ENCODE data around the gene MSRB1. TPM values are rescaled to one million over a fixed set of nuclear protein-coding genes. Genes with fewer than 3 reads are reported as not detected.
"Not testable (repeated sequence)": the region's sequence is repeated elsewhere in the genome, so short reads cannot be mapped to it uniquely, and the experiment has no call there.

The MSRB1 gene
- total and polyA plus RNA-seq, 2 donors (not counting 1 experiment from before 2014, with no cell fraction given): 8.5 to 17.5 TPM

- intact Hi-C loops (cut with micrococcal nuclease): no loop called here
- H3K9me3 ChIP-seq (ENCODE audit: control extremely low read depth in 1 of 3, control insufficient read depth in 2 of 3, insufficient read depth in 1 of 3, low read length in 2 of 3): no peaks in the 10 kb centered on the region
- Mint-ChIP-seq H3K27me3 (peaks cover 11% of the 10 kb centered on the region), H3K9me3 (ENCODE audit: insufficient read depth) (no peaks in the 10 kb centered on the region), H3K27ac (no peak overlapping the region), H3K4me1 (no peaks in the 10 kb centered on the region), H3K4me3 (no peak overlapping the region)
- ATAC-seq (ENCODE audit: low read depth): no peak
- CTCF ChIA-PET: no interaction called here
- H3K9ac ChIP-seq (ENCODE audit: low read length): no peak overlapping the region
- no peak overlapping the region for H3K27ac ChIP-seq (ENCODE audit: low read length in 2 of 2)
- WGBS (ENCODE audit: insufficient coverage): 90% methylated on average over 11 of the region's 16 CpGs
- no peak overlapping the region for H3K4me2 ChIP-seq (replicated peaks; ENCODE audit: low read depth, low read length, poor library complexity, severe bottlenecking)
- POLR2A ChIA-PET: no interaction called here
- no peak overlapping the region for H3K4me3 ChIP-seq (ENCODE audit: control extremely low read depth in 1 of 5, extremely low read depth in 1 of 5, insufficient read depth in 1 of 5, low read depth in 2 of 5, low read length in 4 of 5)
- no peak for TF ChIP-seq CTCF (IDR thresholded peaks at IDR 0.05)
- TF ChIP-seq EZH2 (IDR thresholded peaks at IDR 0.05; ENCODE audit: borderline replicate concordance, insufficient read depth, low read depth, low read length, poor library complexity, severe bottlenecking): no peak
- no peaks in the 10 kb centered on the region for H3K36me3 ChIP-seq (replicated peaks in 1 of 2; ENCODE audit: control extremely low read depth in 1 of 2, control insufficient read depth in 1 of 2, extremely low read depth in 1 of 2, insufficient read depth in 2 of 2, low read length in 1 of 2)
- H3K79me2 ChIP-seq (ENCODE audit: control insufficient read depth, insufficient read depth, low read length): no peaks in the 10 kb centered on the region
- H4K20me1 ChIP-seq (ENCODE audit: control insufficient read depth, insufficient read depth, low read length, poor library complexity, severe bottlenecking): no peaks in the 10 kb centered on the region
- H3K4me1 ChIP-seq (ENCODE audit: control insufficient read depth in 2 of 2, insufficient read depth in 2 of 2, low read length in 2 of 2): no peaks in the 10 kb centered on the region
- no peak for DNase-seq
- peaks cover 0 to 3% (median 1%) of the 10 kb centered on the region in 4 experiments for H3K27me3 ChIP-seq (replicated peaks in 1 of 4; ENCODE audit: control extremely low read depth in 1 of 4, control insufficient read depth in 3 of 4, insufficient read depth in 4 of 4, low read length in 3 of 4)
- no peak overlapping the region for H2AFZ ChIP-seq (ENCODE audit: insufficient read depth, low read depth, low read length, poor library complexity, severe bottlenecking)
Measured at GRCh38 chr16:1899641-1900451, 43.2 kb downstream of the MSRB1 start.

- H2AFZ ChIP-seq (ENCODE audit: insufficient read depth, low read depth, low read length, poor library complexity, severe bottlenecking); H3K4me3 Mint-ChIP-seq; H3K4me1 ChIP-seq (ENCODE audit: control insufficient read depth in 2 of 2, insufficient read depth in 2 of 2, low read length in 2 of 2); H4K20me1 ChIP-seq (ENCODE audit: control insufficient read depth, insufficient read depth, low read length, poor library complexity, severe bottlenecking); CTCF ChIA-PET; H3K27me3 ChIP-seq (replicated peaks in 1 of 4; ENCODE audit: control extremely low read depth in 1 of 4, control insufficient read depth in 3 of 4, insufficient read depth in 4 of 4, low read length in 3 of 4); H3K9me3 ChIP-seq (ENCODE audit: control extremely low read depth in 1 of 3, control insufficient read depth in 2 of 3, insufficient read depth in 1 of 3, low read length in 2 of 3); H3K79me2 ChIP-seq (ENCODE audit: control insufficient read depth, insufficient read depth, low read length); H3K27ac ChIP-seq (ENCODE audit: low read length in 2 of 2); H3K4me2 ChIP-seq (replicated peaks; ENCODE audit: low read depth, low read length, poor library complexity, severe bottlenecking); H3K36me3 ChIP-seq (replicated peaks in 1 of 2; ENCODE audit: control extremely low read depth in 1 of 2, control insufficient read depth in 1 of 2, extremely low read depth in 1 of 2, insufficient read depth in 2 of 2, low read length in 1 of 2); intact Hi-C loops (cut with micrococcal nuclease); H3K27ac Mint-ChIP-seq; H3K4me3 ChIP-seq (ENCODE audit: control extremely low read depth in 1 of 5, extremely low read depth in 1 of 5, insufficient read depth in 1 of 5, low read depth in 2 of 5, low read length in 4 of 5); DNase-seq; H3K9ac ChIP-seq (ENCODE audit: low read length); H3K4me1 Mint-ChIP-seq; ATAC-seq (ENCODE audit: low read depth); H3K9me3 Mint-ChIP-seq (ENCODE audit: insufficient read depth): not testable (repeated sequence)
- 79% methylated on average over 2 of the region's 2 CpGs for WGBS (ENCODE audit: insufficient coverage)
- H3K27me3 Mint-ChIP-seq: peaks cover 10% of the 10 kb centered on the region
- POLR2A ChIA-PET: interaction anchor here (0.7 kb wide), 1 partner anchor 191 kb away, joined by 3 read pairs; the partner anchor contains the start of gene MAPK8IP3
Measured at GRCh38 chr16:1897692-1898091, 45.3 kb downstream of the MSRB1 start.
